Measurements from ENCODE around the gene LMO3.

LMO3 gene

GRCh38 chr12:16606117-16606200 is at the start of gene LMO3:
Gene LMO3 (minus strand): TSS chr12:16606162. CDS start chr12:16600860, 5,302 bp downstream.
- H3K27me3 Mint-ChIP-seq: peaks cover 73% of the 10 kb centered on the region
- no peak within 1 kb of the TSS for H3K27ac Mint-ChIP-seq
- no peaks in the 10 kb centered on the region for H3K4me1 Mint-ChIP-seq (ENCODE audit: low read depth)
- H3K36me3 Mint-ChIP-seq (ENCODE audit: low read depth): no peaks in the 10 kb centered on the region
- H3K4me3 Mint-ChIP-seq: no peak within 1 kb of the TSS
- H3K9me3 Mint-ChIP-seq: peaks cover 4% of the 10 kb centered on the region

GRCh38 chr12:16636435-16637055 is 30.6 kb upstream of the LMO3 start:
- no peaks in the 10 kb centered on the region for H3K27me3 Mint-ChIP-seq
- no peak overlapping the region for H3K27ac Mint-ChIP-seq
- no peak overlapping the region for H3K4me3 Mint-ChIP-seq
- no peaks in the 10 kb centered on the region for H3K4me1 Mint-ChIP-seq (ENCODE audit: low read depth)
- H3K36me3 Mint-ChIP-seq (ENCODE audit: low read depth): no peaks in the 10 kb centered on the region
- H3K9me3 Mint-ChIP-seq: no peaks in the 10 kb centered on the region

GRCh38 chr12:16634786-16635185 is 28.8 kb upstream of the LMO3 start:
- Mint-ChIP-seq H3K36me3 (ENCODE audit: low read depth) (no peaks in the 10 kb centered on the region), H3K4me1 (ENCODE audit: low read depth) (no peaks in the 10 kb centered on the region), H3K27me3 (no peaks in the 10 kb centered on the region), H3K9me3 (no peaks in the 10 kb centered on the region), H3K27ac (no peak overlapping the region), H3K4me3 (no peak overlapping the region)

- no peaks in the 10 kb centered on the region for H3K4me1 Mint-ChIP-seq (ENCODE audit: low read depth)
- H3K9me3 Mint-ChIP-seq: no peaks in the 10 kb centered on the region
- no peaks in the 10 kb centered on the region for H3K36me3 Mint-ChIP-seq (ENCODE audit: low read depth)
- no peak overlapping the region for H3K27ac Mint-ChIP-seq
- no peaks in the 10 kb centered on the region for H3K27me3 Mint-ChIP-seq
- H3K4me3 Mint-ChIP-seq: no peak overlapping the region
These were observed 21.0 kb upstream of the LMO3 start for GRCh38 chr12:16626991-16627390.

- Mint-ChIP-seq H3K4me3 (no peak overlapping the region), H3K27ac (no peak overlapping the region), H3K4me1 (ENCODE audit: low read depth) (no peaks in the 10 kb centered on the region), H3K9me3 (peaks cover 4% of the 10 kb centered on the region), H3K36me3 (ENCODE audit: low read depth) (no peaks in the 10 kb centered on the region), H3K27me3 (no peaks in the 10 kb centered on the region)
These were observed 16.4 kb upstream of the LMO3 start for GRCh38 chr12:16622338-16622737.

GRCh38 chr12:16619537-16619936 is 13.6 kb upstream of the LMO3 start:
- no peaks in the 10 kb centered on the region for H3K4me1 Mint-ChIP-seq (ENCODE audit: low read depth)

GRCh38 chr12:16618256-16618655 is 12.3 kb upstream of the LMO3 start:
- no peaks in the 10 kb centered on the region for H3K27me3 Mint-ChIP-seq
- H3K36me3 Mint-ChIP-seq (ENCODE audit: low read depth): no peaks in the 10 kb centered on the region
- H3K4me1 Mint-ChIP-seq (ENCODE audit: low read depth): no peaks in the 10 kb centered on the region
- no peak overlapping the region for H3K27ac Mint-ChIP-seq
- H3K9me3 Mint-ChIP-seq: peaks cover 4% of the 10 kb centered on the region
- no peak overlapping the region for H3K4me3 Mint-ChIP-seq

More at GRCh38 chr12:16619537-16619936, 13.6 kb upstream of the LMO3 start:
- Mint-ChIP-seq H3K4me3 (no peak overlapping the region), H3K9me3 (peaks cover 4% of the 10 kb centered on the region), H3K36me3 (ENCODE audit: low read depth) (no peaks in the 10 kb centered on the region), H3K27ac (no peak overlapping the region), H3K27me3 (no peaks in the 10 kb centered on the region)

GRCh38 chr12:16613199-16613598 is 7.2 kb upstream of the LMO3 start:
- H3K36me3 Mint-ChIP-seq (ENCODE audit: low read depth): no peaks in the 10 kb centered on the region
- H3K4me1 Mint-ChIP-seq (ENCODE audit: low read depth): no peaks in the 10 kb centered on the region
- H3K4me3 Mint-ChIP-seq: no peak overlapping the region
- H3K27ac Mint-ChIP-seq: no peak overlapping the region
- peaks cover 34% of the 10 kb centered on the region for H3K27me3 Mint-ChIP-seq
- H3K9me3 Mint-ChIP-seq: no peaks in the 10 kb centered on the region

- H3K4me1 Mint-ChIP-seq (ENCODE audit: low read depth): no peaks in the 10 kb centered on the region
- peaks cover 40% of the 10 kb centered on the region for H3K27me3 Mint-ChIP-seq
- no peak overlapping the region for H3K4me3 Mint-ChIP-seq
- H3K27ac Mint-ChIP-seq: no peak overlapping the region
- no peaks in the 10 kb centered on the region for H3K36me3 Mint-ChIP-seq (ENCODE audit: low read depth)
- H3K9me3 Mint-ChIP-seq: no peaks in the 10 kb centered on the region
These were observed 6.7 kb upstream of the LMO3 start for GRCh38 chr12:16612647-16613046.

GRCh38 chr12:16611146-16611545 is 5.2 kb upstream of the LMO3 start:
- Mint-ChIP-seq H3K27ac (no peak overlapping the region), H3K4me1 (ENCODE audit: low read depth) (no peaks in the 10 kb centered on the region), H3K4me3 (no peak overlapping the region), H3K9me3 (peaks cover 4% of the 10 kb centered on the region), H3K36me3 (ENCODE audit: low read depth) (no peaks in the 10 kb centered on the region), H3K27me3 (peaks cover 53% of the 10 kb centered on the region)

GRCh38 chr12:16610743-16611142 is 4.8 kb upstream of the LMO3 start:
- H3K27ac Mint-ChIP-seq: no peak overlapping the region
- peaks cover 4% of the 10 kb centered on the region for H3K9me3 Mint-ChIP-seq
- peaks cover 57% of the 10 kb centered on the region for H3K27me3 Mint-ChIP-seq
- H3K36me3 Mint-ChIP-seq (ENCODE audit: low read depth): no peaks in the 10 kb centered on the region
- H3K4me3 Mint-ChIP-seq: no peak overlapping the region
- no peaks in the 10 kb centered on the region for H3K4me1 Mint-ChIP-seq (ENCODE audit: low read depth)

- H3K27ac Mint-ChIP-seq: no peak overlapping the region
- H3K36me3 Mint-ChIP-seq (ENCODE audit: low read depth): no peaks in the 10 kb centered on the region
- no peak overlapping the region for H3K4me3 Mint-ChIP-seq
These were observed 4.1 kb upstream of the LMO3 start for GRCh38 chr12:16610001-16610585.

GRCh38 chr12:16608946-16609539 is 3.1 kb upstream of the LMO3 start:
- peaks cover 4% of the 10 kb centered on the region for H3K9me3 Mint-ChIP-seq
- H3K27me3 Mint-ChIP-seq: peaks cover 70% of the 10 kb centered on the region
- no peak overlapping the region for H3K27ac Mint-ChIP-seq
- H3K4me1 Mint-ChIP-seq (ENCODE audit: low read depth): no peaks in the 10 kb centered on the region
- no peak overlapping the region for H3K4me3 Mint-ChIP-seq
- no peaks in the 10 kb centered on the region for H3K36me3 Mint-ChIP-seq (ENCODE audit: low read depth)

More at GRCh38 chr12:16610001-16610585, 4.1 kb upstream of the LMO3 start:
- Mint-ChIP-seq H3K4me1 (ENCODE audit: low read depth) (no peaks in the 10 kb centered on the region), H3K9me3 (peaks cover 4% of the 10 kb centered on the region), H3K27me3 (peaks cover 62% of the 10 kb centered on the region)

GRCh38 chr12:16607906-16608775 is 2.2 kb upstream of the LMO3 start:
- Mint-ChIP-seq H3K27ac (no peak overlapping the region), H3K4me1 (ENCODE audit: low read depth) (no peaks in the 10 kb centered on the region), H3K27me3 (peaks cover 78% of the 10 kb centered on the region)

GRCh38 chr12:16606991-16607390 is 1.0 kb upstream of the LMO3 start:
- no peak overlapping the region for H3K4me3 Mint-ChIP-seq
- H3K9me3 Mint-ChIP-seq: peaks cover 4% of the 10 kb centered on the region
- H3K27me3 Mint-ChIP-seq: peaks cover 79% of the 10 kb centered on the region
- H3K36me3 Mint-ChIP-seq (ENCODE audit: low read depth): no peaks in the 10 kb centered on the region
- no peak overlapping the region for H3K27ac Mint-ChIP-seq
- H3K4me1 Mint-ChIP-seq (ENCODE audit: low read depth): no peaks in the 10 kb centered on the region

More at GRCh38 chr12:16607906-16608775, 2.2 kb upstream of the LMO3 start:
- H3K36me3 Mint-ChIP-seq (ENCODE audit: low read depth): no peaks in the 10 kb centered on the region
- no peak overlapping the region for H3K4me3 Mint-ChIP-seq
- peaks cover 4% of the 10 kb centered on the region for H3K9me3 Mint-ChIP-seq

All from stimulated activated naive CD8-positive, alpha-beta T cell treated with anti-CD3 and anti-CD28 coated beads, Interleukin-15, Interleukin-2, amounts not matched to agents 100 ng/mL and 50 ng/mL, for 24 hours (primary cell).